ENCODE results near the gene HAUS1. TPM values are rescaled to one million over a fixed set of nuclear protein-coding genes. Genes with fewer than 3 reads are reported as not detected.

Gene HAUS1, protein sequence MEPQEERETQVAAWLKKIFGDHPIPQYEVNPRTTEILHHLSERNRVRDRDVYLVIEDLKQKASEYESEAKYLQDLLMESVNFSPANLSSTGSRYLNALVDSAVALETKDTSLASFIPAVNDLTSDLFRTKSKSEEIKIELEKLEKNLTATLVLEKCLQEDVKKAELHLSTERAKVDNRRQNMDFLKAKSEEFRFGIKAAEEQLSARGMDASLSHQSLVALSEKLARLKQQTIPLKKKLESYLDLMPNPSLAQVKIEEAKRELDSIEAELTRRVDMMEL
- total RNA-seq, result 10 to 100 TPM in 2 of 6 experiments, 1 to 10 TPM in 4; 4.0 to 15.4 (median 5.9) TPM
- long read RNA-seq, partial matches to known transcripts, result 1 of 1 reads
- long read RNA-seq, other reads (novel, unspliced or antisense), result 0 of 1 reads

DNA sequence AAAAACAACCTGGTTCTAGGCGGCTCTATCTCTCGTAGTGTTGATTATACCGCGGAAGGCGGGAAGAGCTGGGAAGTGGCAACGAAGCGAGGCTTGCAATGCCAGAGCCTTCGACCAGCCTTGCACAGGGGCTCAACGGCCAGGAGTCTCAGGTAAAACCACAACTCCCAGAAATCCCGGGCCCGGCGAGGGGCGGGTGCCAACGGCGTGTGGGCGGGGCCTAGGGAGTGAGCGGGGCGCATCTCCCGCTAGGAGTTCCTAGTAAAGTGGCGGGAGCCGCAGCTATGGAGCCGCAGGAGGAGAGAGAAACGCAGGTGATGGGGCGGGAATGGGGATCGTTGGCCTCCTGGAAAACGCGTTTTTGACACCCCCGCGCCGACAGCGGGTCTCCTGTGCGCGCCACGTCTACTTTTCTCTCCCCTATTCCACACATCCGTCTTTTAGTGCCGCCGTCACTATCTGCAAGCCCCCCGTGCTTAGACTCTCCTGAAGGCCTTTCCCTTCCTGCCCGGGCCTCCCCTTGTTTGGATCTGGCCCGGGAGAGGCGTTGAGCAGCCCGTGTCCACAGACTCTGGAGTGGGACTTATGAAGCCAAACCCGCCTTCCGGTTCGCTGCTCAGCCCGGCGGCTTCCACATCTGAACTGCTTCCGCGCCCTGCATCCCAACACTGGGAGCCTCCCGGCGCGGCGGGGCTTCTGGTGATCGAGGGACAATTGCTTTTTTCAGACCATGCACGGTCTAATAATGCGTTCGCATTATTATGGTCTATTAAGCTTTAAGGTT lies at the start of gene HAUS1:
HAUS1 (plus strand) TSS at position 258 of the 784 bp plus-strand sequence; CDS start at position 285, 27 bp downstream.
- TF ChIP-seq, protein P1, sequence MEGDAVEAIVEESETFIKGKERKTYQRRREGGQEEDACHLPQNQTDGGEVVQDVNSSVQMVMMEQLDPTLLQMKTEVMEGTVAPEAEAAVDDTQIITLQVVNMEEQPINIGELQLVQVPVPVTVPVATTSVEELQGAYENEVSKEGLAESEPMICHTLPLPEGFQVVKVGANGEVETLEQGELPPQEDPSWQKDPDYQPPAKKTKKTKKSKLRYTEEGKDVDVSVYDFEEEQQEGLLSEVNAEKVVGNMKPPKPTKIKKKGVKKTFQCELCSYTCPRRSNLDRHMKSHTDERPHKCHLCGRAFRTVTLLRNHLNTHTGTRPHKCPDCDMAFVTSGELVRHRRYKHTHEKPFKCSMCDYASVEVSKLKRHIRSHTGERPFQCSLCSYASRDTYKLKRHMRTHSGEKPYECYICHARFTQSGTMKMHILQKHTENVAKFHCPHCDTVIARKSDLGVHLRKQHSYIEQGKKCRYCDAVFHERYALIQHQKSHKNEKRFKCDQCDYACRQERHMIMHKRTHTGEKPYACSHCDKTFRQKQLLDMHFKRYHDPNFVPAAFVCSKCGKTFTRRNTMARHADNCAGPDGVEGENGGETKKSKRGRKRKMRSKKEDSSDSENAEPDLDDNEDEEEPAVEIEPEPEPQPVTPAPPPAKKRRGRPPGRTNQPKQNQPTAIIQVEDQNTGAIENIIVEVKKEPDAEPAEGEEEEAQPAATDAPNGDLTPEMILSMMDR (IDR thresholded peaks at IDR 0.05), result no peak
- peak; percentile 73 for TF ChIP-seq POLR2A (IDR thresholded peaks at IDR 0.05)

DNA sequence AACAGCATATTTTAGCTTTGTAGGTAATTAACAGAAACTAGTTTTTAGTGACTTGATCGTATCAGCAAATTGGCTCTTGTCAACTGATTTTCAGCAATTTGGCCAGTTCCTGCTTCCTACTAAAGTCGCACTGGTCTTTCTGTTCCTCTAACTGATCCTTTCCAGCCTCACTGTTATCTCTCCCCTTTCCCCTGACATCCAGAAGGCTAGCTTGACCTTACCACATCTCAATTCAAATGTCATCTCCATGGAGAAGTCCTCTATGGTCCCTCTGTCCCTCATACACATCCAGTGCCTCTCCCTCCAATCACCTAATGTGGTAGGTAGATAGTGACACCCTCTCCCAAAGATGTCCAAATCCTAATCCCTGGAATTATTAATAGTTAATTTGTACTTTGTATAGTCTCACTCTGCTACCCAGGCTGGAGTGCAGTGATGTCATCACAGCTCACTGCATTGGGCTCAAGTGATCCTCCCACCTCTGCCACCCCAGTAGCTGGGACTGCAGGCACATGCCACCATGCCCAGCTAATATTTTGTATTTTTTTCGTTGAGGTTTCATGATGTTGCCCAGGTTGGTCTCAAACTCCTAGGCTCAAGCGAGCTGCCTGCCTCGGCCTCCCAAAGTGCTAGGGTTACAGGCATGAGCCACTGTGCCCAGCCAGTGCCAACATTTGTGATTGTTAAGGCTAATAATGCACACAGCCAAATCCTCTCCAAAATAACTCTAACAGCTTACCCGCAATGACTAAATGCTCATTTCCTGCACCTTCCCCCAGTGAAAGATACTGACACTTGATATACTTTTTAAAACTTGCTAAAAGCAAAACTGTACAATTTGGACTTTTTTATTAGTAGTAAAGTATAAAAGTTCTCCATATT lies 49.0 kb upstream of the HAUS1 start:
- H3K4me1 ChIP-seq, result peaks cover 0 to 21% (median 9%) of the 10 kb centered on the region in 4 donors
- WGBS (ENCODE audit: insufficient coverage, low coverage, low lambda C conversion rate, missing lambda C conversion rate), result 64% methylated on average over 6 of the region's 6 CpGs
- intact Hi-C loops (cut with DNase I), result no loop called here
- TF ChIP-seq, protein P1 (IDR thresholded peaks at IDR 0.05), result no peak
- TF ChIP-seq POLR2A (IDR thresholded peaks at IDR 0.05), result no peak
- no peaks in the 10 kb centered on the region for H3K36me3 ChIP-seq
- no peak overlapping the region for H3K27ac ChIP-seq
- ATAC-seq (no peak), DNase-seq (no peak)
- H3K27me3 ChIP-seq, result no peaks in the 10 kb centered on the region
- no peak overlapping the region for H3K4me3 ChIP-seq
- H3K9me3 ChIP-seq, result no peaks in the 10 kb centered on the region

More for the DNA sequence above, at the start of gene HAUS1:
- Histone ChIP-seq H3K36me3 (peaks cover 0 to 3% (median 0%) of the 10 kb centered on the region in 4 donors), H3K27me3 (no peaks in the 10 kb centered on the region), H3K4me3 (peak within 1 kb of the TSS; percentile 71 to 91 (median 91)), H3K4me1 (peaks cover 0 to 5% (median 2%) of the 10 kb centered on the region in 4 donors), H3K9me3 (no peaks in the 10 kb centered on the region), H3K27ac (peak within 1 kb of the TSS; percentile 34 to 41 (median 36))
- peak; percentile 98 to 100 (median 99) for ATAC-seq
- intact Hi-C loops (cut with DNase I), result no loop called here
- peak; percentile 94 to 95 (median 94) for DNase-seq
- WGBS (ENCODE audit: insufficient coverage, low coverage, low lambda C conversion rate, missing lambda C conversion rate), result under 1% methylated on average over 35 of the region's 57 CpGs

DNA sequence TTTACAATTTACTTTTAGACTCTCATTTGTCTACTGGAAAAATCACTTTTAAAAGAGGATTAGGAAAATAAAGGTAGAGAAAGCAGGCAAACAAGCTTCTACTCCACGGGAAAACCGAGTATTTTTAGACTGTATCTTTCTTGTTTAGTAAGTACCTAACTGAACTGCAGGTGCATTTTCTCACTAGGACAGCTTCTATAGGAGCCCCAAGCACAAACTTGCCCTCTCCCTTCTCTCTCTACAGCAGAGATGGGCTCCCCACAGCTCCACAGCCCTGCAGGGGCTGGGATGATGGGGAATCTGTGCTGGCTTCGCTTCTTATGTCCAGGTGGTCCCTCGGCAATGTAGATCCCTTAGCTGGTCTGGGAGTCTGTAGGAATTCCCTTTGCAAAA lies 48.4 kb upstream of the HAUS1 start:
- no peak overlapping the region for H3K27ac ChIP-seq
- 64% methylated on average over 4 of the region's 4 CpGs for WGBS (ENCODE audit: insufficient coverage, low coverage, low lambda C conversion rate, missing lambda C conversion rate)

More for the DNA sequence above, 48.4 kb upstream of the HAUS1 start:
- no peaks in the 10 kb centered on the region for H3K36me3 ChIP-seq
- intact Hi-C loops (cut with DNase I), result no loop called here
- H3K9me3 ChIP-seq, result no peaks in the 10 kb centered on the region
- peaks cover 0 to 21% (median 9%) of the 10 kb centered on the region in 4 donors for H3K4me1 ChIP-seq
- H3K4me3 ChIP-seq, result no peak overlapping the region
- no peak for TF ChIP-seq POLR2A (IDR thresholded peaks at IDR 0.05)
- TF ChIP-seq, protein P1 (IDR thresholded peaks at IDR 0.05), result no peak
- no peaks in the 10 kb centered on the region for H3K27me3 ChIP-seq
- DNase-seq (no peak), ATAC-seq (no peak)

Measured in right lobe of liver (tissue), 6 donors.